ENCODE data around the gene POLDIP2.

Gene POLDIP2

DNA sequence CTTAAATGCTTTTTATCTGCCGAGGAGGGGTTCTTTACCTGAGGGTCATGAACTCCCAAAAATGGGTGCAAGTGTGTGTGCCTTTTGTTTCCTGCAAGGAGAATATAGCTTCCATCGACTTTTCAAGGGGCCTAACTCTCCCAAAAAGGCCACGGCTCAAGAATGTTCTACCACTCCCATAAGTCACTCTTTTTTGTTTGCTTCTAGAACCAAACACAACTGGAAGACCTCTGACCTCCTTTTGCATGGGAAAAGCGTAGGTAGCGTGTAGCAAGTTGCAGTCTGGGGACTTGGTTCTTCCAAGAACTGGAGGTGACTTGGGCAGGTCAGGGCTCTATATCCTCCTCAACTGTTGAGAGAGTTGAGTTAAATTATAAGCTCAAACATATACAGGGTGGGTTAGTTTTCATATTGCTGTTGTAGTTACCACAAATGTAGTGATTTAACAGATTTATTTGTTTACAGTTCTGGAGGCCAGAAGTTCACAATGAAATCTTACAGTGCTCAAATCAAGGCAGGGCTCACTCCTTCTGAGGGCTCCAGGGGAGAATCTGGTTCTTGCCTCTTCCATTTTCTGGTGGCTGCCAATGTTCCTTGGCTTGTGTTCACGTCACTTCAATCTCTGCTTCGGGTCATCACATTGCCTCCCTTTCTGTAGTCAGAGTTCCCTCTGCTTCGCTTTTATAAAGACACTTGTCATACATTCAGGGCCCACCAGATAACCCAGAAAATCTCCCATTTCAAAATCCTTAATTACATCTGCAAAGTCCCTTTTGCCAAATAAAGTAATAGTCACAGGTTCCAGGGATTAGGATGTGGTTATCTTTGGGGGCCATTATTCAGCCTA lies 36.9 kb downstream of the POLDIP2 start:
- no peak for DNase-seq (ENCODE audit: low read depth, low spot score)
- in situ Hi-C loops (cut with HindIII; ENCODE audit: low sequenced_read_pairs), result no loop called here
- TF ChIP-seq, protein P1, sequence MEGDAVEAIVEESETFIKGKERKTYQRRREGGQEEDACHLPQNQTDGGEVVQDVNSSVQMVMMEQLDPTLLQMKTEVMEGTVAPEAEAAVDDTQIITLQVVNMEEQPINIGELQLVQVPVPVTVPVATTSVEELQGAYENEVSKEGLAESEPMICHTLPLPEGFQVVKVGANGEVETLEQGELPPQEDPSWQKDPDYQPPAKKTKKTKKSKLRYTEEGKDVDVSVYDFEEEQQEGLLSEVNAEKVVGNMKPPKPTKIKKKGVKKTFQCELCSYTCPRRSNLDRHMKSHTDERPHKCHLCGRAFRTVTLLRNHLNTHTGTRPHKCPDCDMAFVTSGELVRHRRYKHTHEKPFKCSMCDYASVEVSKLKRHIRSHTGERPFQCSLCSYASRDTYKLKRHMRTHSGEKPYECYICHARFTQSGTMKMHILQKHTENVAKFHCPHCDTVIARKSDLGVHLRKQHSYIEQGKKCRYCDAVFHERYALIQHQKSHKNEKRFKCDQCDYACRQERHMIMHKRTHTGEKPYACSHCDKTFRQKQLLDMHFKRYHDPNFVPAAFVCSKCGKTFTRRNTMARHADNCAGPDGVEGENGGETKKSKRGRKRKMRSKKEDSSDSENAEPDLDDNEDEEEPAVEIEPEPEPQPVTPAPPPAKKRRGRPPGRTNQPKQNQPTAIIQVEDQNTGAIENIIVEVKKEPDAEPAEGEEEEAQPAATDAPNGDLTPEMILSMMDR (IDR thresholded peaks at IDR 0.05; ENCODE audit: low read depth, low read length), result no peak
- no peak overlapping the region for H3K4me3 ChIP-seq (ENCODE audit: low read depth, low read length)

DNA sequence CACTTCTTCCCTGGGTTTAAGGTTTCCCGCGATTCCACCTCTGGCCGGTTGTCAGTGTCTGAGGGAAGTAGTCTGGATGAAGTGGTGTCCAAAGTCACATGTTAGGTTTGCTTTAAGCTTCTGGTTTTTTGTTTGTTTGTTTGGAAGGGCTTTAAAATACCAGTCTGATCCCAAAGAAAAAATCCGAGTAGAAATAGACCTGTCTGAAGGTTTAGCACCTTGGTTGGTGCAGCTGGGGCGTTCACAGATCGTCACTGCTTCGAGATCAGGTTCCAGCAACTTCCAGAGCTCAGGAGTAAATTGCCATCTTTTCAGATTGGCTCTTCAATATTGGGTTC lies 37.8 kb downstream of the POLDIP2 start:
- H3K4me3 ChIP-seq (ENCODE audit: low read depth, low read length), result peak overlapping the region; percentile 63
- TF ChIP-seq, protein P1 (IDR thresholded peaks at IDR 0.05; ENCODE audit: low read depth, low read length), result no peak
- no peak for DNase-seq (ENCODE audit: low read depth, low spot score)
- in situ Hi-C loops (cut with HindIII; ENCODE audit: low sequenced_read_pairs), result no loop called here

DNA sequence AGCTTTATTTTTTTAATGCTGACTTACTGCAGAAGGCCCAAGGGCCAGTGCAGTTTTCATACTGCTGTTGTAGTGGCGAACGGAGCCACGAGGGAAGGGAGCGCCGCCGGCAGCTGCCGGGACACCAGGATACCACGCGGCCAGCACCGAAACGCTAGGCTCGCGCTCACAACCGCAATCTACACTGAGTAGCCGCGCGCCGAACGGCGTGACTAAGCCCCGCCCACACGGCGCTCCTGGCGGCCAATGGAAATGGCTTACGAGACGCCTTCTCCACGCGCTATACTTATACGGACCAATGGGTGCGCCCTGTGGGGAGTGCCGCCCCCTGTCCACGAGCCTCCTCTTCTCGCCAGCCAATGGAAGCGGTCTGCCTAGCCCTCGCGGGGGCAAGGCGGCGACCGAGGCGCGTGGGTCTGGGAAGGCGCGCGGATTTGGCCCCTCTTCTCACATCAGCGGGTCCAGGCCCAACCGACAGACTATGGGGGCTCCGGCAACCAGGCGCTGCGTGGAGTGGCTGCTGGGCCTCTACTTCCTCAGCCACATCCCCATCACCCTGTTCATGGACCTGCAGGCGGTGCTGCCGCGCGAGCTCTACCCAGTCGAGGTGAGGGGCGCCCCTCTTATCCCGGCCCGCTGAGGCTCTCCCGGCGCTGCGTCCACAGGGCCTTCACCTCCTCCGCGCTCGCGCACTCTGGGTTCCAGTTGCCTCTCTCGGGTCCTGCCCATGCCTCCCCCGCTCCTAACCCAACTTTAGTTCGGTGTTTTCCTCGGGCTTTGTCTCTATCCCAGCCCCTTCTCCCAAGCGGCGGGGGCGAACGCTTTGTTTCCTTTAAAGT lies 38.3 kb downstream of the POLDIP2 start, which contains the start of gene TMEM97:
TMEM97 (plus strand) TSS at position 442 of the 839 bp plus-strand sequence; CDS start at position 482, 40 bp downstream.
- TF ChIP-seq, protein P1 (IDR thresholded peaks at IDR 0.05; ENCODE audit: low read depth, low read length), result peak; percentile 16
- H3K4me3 ChIP-seq (ENCODE audit: low read depth, low read length), result peak within 1 kb of the TSS; percentile 63
- in situ Hi-C loops (cut with HindIII; ENCODE audit: low sequenced_read_pairs), result no loop called here
- peak; percentile 98 for DNase-seq (ENCODE audit: low read depth, low spot score)

DNA sequence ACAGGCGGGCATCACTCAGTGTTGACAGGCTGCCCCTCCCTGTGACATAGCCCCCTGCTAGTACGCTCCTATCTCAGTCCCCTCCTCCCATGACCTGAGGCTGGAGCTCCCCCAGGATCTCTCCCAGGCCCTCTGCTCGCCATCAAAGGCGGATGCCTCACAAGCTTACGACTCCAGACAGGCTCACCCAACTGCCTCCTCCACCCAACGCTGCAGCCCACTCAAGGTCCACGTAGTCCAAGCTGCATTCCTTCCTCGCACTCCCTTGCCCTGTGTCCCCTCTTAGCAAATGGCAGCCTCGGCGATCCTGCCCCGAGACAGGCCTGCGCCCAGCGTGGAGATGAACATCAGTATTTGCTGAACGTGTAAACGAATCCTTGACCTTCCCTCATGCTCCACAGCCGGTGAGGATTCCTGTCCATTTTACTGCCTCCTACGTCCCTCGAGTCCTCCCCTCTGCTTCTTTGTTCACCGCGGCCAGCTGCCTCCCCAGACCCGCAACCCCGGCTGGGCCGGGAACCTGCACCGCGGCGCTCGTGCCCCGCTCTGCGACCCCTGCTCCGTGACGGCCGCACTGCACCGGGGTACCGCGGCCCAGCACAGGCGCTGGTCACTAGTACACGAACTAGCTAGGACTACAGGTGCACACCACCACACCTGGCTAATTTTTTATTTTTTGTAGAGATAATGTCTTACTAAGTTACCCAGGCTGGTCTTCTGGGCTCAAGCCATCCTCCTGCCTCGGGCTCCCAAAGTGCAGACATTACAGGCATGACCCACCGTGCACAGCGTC lies 39.2 kb downstream of the POLDIP2 start:
- in situ Hi-C loops (cut with HindIII; ENCODE audit: low sequenced_read_pairs), result no loop called here
- no peak for DNase-seq (ENCODE audit: low read depth, low spot score)
- H3K4me3 ChIP-seq (ENCODE audit: low read depth, low read length), result peak overlapping the region; percentile 63
- TF ChIP-seq, protein P1 (IDR thresholded peaks at IDR 0.05; ENCODE audit: low read depth, low read length), result no peak

DNA sequence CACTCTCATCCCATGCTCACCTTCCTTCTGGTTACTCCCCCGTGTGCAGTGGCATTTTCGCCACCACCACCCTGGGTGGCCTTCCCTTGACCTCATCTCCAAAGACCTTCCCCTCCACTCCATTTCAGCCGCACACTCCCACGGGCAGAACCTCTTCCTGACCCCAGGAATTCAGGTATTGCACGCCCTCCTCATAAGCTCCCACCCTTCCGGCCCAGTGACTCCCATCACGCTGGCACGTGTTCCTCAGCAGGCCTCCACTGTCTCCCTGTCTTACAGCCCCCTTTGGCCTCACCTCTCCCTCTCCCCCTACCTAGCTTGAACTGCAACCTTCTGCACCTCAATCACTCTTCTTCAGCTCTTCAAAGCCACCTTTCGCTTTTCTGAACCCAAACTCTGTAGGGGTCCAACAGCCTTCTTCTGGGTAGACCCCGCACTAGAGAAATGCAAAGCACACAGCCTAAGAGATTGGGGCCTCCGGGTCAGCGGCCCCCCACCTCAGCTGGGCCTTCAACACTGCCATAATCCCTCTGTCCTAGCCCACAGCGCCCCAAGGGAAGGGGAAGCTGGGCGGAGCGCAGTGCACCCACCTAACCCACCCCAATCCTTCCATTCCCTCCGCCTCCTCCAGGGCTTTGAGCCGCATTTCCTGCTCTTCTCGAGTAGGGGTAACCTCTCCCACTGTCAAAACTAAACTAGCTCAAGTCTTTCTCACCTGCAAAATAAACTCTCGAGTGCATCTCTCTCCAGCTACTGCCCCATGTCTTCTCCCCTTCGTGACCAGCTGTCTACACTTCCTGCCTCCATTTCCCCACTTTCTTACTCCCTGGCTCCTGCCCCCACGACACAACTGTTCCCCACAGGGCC lies 40.0 kb downstream of the POLDIP2 start:
- DNase-seq (ENCODE audit: low read depth, low spot score), result no peak

More for the DNA sequence above, 40.0 kb downstream of the POLDIP2 start:
- in situ Hi-C loops (cut with HindIII; ENCODE audit: low sequenced_read_pairs), result no loop called here
- no peak overlapping the region for H3K4me3 ChIP-seq (ENCODE audit: low read depth, low read length)
- TF ChIP-seq, protein P1 (IDR thresholded peaks at IDR 0.05; ENCODE audit: low read depth, low read length), result no peak
